Fibroblast of the aortic adventitia (primary cell): ENCODE measurements around the gene PNPLA3. TPM values are rescaled to one million over a fixed set of nuclear protein-coding genes. Genes with fewer than 3 reads are reported as not detected.

Experiments
- DNase-seq: peaks from one replicate; pipeline ENCODE4 v3.0.0-alpha.2; 2010; ENCODE audit warnings: low read depth
- H3K4me3 ChIP-seq: 2 replicates; pipeline ENCODE4 v1.5.1; 2011; ENCODE audit warnings: low read depth, mild to moderate bottlenecking, control low read depth, low read length, moderate library complexity
- total RNA-seq: library from RNA; depleted of rRNA; stranded (reverse); fragments of >200 nt; gene quantifications from 2 replicates; pipeline ENCODE4 v1.2.3, GENCODE V29; 2012; ENCODE audit warnings: low replicate concordance
- TF ChIP-seq, protein P1 (sequence below): IDR thresholded peaks from 2 replicates; pipeline ENCODE4 v1.5.1; 2011; ENCODE audit warnings: mild to moderate bottlenecking, low read length, control low read depth, inconsistent platforms; ENCODE audit not compliant: insufficient read depth

Gene PNPLA3
- total RNA-seq, 1 donor = 2.9 TPM

DNA sequence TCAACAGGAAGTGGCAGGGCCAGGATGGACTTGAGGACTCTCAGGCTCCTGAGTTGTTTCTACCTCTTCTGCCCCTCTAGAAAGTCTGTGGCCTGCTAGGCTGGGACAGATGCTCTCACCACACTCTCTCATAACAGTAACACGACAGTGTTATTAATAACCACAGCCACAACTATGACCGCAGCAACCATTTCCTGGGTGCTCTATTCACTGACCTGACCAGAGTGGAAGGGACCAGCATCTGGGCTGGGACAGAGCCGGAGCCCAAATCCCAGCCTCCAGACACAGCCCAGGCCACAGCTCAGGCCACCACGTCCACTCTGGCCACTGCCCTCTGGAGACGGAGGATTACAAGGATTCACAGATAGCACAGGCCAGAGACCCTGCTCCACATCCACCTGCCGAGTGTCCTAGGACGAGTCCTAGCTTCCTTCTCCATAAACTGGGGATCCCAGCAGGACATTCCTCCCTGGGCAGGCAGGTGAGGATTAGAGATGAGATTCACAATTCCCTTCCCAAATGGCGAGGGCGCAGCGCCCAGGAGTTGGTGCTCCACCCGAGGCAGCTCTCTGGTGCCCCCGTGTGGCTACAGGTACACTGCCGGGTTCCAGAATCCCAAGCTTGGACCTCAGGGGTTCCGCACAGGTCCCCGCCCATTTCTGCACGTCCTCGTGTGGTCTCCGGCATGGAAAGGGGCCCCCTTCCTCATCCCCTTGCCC lies 38.8 kb upstream of the PNPLA3 start:
- TF ChIP-seq, protein P1, sequence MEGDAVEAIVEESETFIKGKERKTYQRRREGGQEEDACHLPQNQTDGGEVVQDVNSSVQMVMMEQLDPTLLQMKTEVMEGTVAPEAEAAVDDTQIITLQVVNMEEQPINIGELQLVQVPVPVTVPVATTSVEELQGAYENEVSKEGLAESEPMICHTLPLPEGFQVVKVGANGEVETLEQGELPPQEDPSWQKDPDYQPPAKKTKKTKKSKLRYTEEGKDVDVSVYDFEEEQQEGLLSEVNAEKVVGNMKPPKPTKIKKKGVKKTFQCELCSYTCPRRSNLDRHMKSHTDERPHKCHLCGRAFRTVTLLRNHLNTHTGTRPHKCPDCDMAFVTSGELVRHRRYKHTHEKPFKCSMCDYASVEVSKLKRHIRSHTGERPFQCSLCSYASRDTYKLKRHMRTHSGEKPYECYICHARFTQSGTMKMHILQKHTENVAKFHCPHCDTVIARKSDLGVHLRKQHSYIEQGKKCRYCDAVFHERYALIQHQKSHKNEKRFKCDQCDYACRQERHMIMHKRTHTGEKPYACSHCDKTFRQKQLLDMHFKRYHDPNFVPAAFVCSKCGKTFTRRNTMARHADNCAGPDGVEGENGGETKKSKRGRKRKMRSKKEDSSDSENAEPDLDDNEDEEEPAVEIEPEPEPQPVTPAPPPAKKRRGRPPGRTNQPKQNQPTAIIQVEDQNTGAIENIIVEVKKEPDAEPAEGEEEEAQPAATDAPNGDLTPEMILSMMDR = peak; percentile 92
- no peak overlapping the region for H3K4me3 ChIP-seq
- DNase-seq = peak; percentile 57

DNA sequence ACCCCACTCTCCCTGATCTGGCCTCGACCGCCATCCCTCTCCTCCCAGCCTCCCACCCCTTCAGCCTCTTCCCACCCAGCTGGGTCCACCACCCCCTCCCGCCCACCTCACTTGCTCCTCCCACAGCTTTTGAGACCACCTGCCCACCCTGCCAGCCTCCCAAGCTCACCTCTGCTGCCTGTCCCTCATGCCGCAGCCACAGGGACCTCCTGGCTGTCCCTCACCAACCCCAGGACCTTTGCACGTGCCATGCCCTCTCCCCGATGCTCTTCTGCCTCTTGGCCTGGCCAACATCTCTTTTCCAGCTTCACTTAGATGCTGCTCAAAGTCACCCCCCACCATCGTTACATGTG lies 38.3 kb upstream of the PNPLA3 start:
- no peak for DNase-seq
- TF ChIP-seq, protein P1 = no peak
- no peak overlapping the region for H3K4me3 ChIP-seq

DNA sequence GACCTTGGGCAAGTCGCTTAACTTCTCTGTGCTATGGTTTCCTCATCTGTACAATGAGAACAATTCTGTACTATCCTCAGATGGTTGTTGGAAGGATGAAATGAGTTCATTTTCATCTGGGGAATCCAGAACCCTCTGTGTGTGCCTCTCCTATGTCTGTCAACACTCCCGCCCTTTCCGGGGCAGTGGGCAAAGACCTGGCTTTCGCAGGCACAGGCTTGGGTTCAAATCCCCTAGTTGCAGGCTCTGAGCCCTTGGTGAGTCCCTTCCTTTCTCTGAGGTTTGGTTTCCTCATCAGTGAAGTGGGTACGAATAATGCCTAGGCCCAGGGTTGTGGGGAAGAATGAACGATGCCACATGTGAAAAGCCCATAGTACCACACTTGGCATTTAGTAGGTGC lies 37.8 kb upstream of the PNPLA3 start:
- H3K4me3 ChIP-seq = no peak overlapping the region
- TF ChIP-seq, protein P1 = no peak
- DNase-seq = no peak

DNA sequence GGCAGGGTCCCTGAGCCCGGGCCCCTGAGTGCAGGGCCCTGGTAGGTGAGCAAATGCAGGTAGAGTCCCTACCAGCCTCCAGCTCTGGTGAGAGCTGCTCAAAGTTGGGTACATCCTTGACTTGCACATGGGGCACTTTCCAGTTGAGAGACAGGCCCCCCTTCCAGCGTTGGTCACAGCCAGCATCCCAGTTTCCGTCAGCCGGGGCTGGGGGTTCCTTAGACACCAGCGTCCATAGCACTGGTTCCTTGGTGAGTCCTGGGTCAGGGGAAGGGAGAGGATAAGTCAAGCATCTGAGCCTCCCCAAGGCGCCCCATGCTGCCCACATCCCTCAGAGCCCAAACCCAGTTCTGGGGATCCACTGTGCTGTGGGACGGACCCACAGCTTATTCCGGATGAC lies 37.4 kb upstream of the PNPLA3 start:
- no peak overlapping the region for H3K4me3 ChIP-seq
- DNase-seq = no peak
- TF ChIP-seq, protein P1 = no peak

DNA sequence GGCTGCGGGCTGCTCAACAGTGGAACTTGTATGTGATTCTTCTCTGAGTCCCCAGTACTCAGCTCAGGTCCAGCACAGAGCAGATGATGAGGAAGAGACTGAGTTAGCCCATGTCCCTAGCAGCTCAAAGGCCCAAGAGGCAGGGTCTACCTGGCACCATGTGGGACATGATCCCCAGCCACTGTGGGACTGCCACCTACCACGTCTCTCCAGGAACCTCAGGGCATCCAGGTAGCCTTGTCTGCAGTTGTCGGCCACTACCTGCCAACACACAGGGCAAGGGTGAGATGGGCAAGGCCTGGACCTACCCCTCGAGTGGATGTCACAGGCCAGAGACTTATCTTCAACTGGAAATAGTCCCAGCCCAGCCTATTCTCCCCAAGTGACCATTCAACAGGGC lies 36.2 kb upstream of the PNPLA3 start:
- no peak overlapping the region for H3K4me3 ChIP-seq
- TF ChIP-seq, protein P1 = no peak
- DNase-seq = no peak

DNA sequence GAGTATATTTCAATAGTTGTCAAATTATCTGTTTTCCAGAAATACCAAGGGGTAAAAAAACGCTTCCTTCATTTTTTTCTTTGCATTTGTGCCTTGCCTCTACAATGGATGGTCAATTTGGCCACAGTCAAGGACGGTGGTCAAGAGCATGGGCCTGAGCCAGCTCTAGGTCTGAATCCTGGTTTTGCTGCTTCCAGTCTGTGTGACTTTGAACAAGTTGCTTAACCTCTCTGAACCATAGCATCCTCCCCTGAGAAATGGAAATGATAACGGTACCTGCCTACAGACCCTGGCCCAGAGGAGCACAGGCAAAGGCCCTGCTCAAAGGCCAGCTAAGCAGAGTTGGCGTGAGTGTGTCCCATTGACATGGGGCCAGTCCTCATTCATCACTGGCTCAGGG lies 34.9 kb upstream of the PNPLA3 start:
- H3K4me3 ChIP-seq = no peak overlapping the region
- TF ChIP-seq, protein P1 = no peak
- DNase-seq = no peak
